Measurements from ENCODE around the gene CSE1L. TPM values are rescaled to one million over a fixed set of nuclear protein-coding genes. Genes with fewer than 3 reads are reported as not detected.
A peak's percentile ranks its signal among the peaks of the same experiment; 100 is the strongest.
"Not testable (repeated sequence)": the region's sequence is repeated elsewhere in the genome, so short reads cannot be mapped to it uniquely, and the experiment has no call there.

The CSE1L gene
- total RNA-seq, 2 donors from 2014 or later: 26.8 to 33.0 TPM

DNA sequence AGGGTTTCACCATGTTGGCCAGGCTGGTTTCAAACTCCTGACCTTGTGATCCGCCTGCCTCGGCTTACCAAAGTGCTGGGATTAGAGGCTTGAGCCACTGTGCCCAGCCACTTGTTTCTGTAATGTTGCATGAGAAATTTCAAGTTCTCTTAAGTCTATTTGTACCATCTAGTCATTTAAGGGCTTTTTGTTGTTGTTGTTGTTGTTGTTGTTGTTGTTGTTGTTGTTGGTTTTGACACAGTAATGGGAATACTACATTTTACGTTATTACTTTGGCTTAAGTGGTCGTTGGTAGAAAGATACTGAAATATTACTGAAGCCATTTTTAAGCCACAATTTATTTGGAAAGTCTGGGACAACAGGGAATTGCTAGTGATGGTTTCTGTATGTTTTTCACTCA is 52.0 kb downstream of the CSE1L start:
- DNase-seq (no peak), ATAC-seq (no peak)
- Mint-ChIP-seq H3K36me3 (ENCODE audit: low read depth) (peaks cover 10% of the 10 kb centered on the region), H3K4me1 (peaks cover 15% of the 10 kb centered on the region), H3K27ac (no peak overlapping the region), H3K27me3 (no peaks in the 10 kb centered on the region), H3K4me3 (no peak overlapping the region)
- no peaks in the 10 kb centered on the region for H3K9me3 ChIP-seq (ENCODE audit: control insufficient read depth, low read length, poor library complexity, severe bottlenecking)

DNA sequence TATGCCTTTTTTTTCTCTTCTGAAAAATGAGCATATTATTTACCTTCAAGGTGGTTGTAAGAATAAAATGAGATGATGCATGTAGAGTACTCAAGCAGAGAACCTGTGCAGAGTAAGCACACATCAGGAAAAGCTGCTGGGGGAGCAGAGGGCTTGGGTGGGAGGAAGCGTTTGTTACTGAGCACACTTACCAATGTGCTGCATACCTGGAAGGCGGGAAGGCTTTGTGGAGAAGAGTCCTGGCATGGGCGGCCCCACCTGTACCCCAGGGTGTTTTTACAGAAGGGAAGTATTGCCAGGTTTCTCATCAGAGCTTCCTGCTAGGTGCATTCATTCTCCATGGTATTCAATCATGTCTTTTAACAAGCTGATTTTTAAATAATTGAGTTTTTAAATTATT is 52.9 kb downstream of the CSE1L start:
- peaks cover 10% of the 10 kb centered on the region for H3K36me3 Mint-ChIP-seq (ENCODE audit: low read depth)
- peak overlapping the region; percentile 19 for H3K27ac Mint-ChIP-seq
- DNase-seq (no peak), ATAC-seq (no peak)
- no peak overlapping the region for H3K4me3 Mint-ChIP-seq
- H3K9me3 ChIP-seq (ENCODE audit: control insufficient read depth, low read length, poor library complexity, severe bottlenecking): no peaks in the 10 kb centered on the region
- peaks cover 17% of the 10 kb centered on the region for H3K4me1 Mint-ChIP-seq
- no peaks in the 10 kb centered on the region for H3K27me3 Mint-ChIP-seq

DNA sequence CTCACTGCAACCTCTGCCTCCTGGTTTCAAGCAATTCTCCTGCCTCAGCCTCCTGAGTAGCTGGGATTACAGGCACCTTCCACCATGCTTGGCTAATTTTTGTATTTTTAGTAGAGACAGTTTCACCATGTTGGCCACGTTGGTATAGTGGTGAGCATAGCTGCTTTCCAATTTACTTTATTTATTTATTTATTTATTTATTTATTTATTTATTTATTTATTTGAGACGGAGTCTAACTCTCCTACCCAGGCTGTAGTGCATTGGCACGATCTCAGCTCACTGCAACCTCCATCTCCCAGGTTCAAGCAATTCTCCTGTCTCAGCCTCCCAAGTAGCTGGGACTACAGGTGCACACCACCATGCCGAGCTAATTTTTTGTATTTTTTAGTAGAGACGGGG is 54.2 kb downstream of the CSE1L start:
- DNase-seq; H3K9me3 ChIP-seq (ENCODE audit: control insufficient read depth, low read length, poor library complexity, severe bottlenecking); H3K27me3 Mint-ChIP-seq; H3K36me3 Mint-ChIP-seq (ENCODE audit: low read depth); ATAC-seq: not testable (repeated sequence)
- H3K27ac Mint-ChIP-seq: peak overlapping the region; percentile 89
- H3K4me1 Mint-ChIP-seq: peaks cover 14% of the 10 kb centered on the region
- H3K4me3 Mint-ChIP-seq: peak overlapping the region; percentile 47

DNA sequence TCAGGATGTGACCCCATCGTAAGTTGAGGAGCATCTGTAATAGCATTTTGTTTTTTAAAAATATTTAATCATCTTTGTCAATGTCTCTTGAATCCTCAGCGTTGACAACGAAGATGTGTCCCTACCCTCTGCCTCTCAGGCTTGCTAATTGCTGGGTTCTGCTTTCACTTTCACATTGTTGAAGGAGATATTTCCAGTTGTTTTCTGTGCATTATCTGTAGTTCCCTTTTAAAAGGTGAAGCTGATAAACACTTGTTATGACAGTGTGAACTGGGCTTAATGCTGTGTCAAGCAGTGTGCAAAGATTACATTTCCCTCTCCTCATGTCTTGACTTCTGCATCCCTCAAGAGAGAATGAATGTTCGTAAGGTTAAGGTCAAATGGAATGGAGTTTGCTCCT is 54.9 kb downstream of the CSE1L start:
- no peaks in the 10 kb centered on the region for H3K9me3 ChIP-seq (ENCODE audit: control insufficient read depth, low read length, poor library complexity, severe bottlenecking)
- Mint-ChIP-seq H3K27ac (peak overlapping the region; percentile 89), H3K36me3 (ENCODE audit: low read depth) (peaks cover 5% of the 10 kb centered on the region), H3K4me1 (peaks cover 14% of the 10 kb centered on the region), H3K27me3 (no peaks in the 10 kb centered on the region), H3K4me3 (peak overlapping the region; percentile 19)
- DNase-seq (no peak), ATAC-seq (peak; percentile 33)

DNA sequence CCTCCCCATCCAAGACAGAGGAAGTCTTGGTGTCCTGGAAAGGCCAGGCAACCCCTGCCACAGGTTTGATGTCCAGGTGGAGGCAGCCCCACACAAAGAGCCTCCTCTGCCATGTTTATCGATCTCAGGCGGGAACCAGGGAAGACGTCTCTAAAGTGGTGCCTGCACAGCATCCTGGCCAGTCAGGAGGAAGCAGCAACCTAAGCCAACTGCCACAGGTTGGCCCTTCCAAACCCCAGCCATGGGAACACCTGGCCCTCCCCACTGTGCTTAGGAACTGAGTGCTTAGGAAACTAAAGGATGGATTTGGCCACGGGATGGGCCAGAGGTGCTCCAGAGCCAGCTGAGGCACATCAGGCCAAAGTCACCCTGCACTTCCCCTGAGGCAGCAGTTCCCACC is 56.9 kb downstream of the CSE1L start:
- peaks cover 14% of the 10 kb centered on the region for H3K4me1 Mint-ChIP-seq
- ATAC-seq (no peak), DNase-seq (no peak)
- H3K27ac Mint-ChIP-seq: peak overlapping the region; percentile 74
- no peaks in the 10 kb centered on the region for H3K9me3 ChIP-seq (ENCODE audit: control insufficient read depth, low read length, poor library complexity, severe bottlenecking)
- no peaks in the 10 kb centered on the region for H3K27me3 Mint-ChIP-seq
- H3K4me3 Mint-ChIP-seq: no peak overlapping the region
- peaks cover 2% of the 10 kb centered on the region for H3K36me3 Mint-ChIP-seq (ENCODE audit: low read depth)

DNA sequence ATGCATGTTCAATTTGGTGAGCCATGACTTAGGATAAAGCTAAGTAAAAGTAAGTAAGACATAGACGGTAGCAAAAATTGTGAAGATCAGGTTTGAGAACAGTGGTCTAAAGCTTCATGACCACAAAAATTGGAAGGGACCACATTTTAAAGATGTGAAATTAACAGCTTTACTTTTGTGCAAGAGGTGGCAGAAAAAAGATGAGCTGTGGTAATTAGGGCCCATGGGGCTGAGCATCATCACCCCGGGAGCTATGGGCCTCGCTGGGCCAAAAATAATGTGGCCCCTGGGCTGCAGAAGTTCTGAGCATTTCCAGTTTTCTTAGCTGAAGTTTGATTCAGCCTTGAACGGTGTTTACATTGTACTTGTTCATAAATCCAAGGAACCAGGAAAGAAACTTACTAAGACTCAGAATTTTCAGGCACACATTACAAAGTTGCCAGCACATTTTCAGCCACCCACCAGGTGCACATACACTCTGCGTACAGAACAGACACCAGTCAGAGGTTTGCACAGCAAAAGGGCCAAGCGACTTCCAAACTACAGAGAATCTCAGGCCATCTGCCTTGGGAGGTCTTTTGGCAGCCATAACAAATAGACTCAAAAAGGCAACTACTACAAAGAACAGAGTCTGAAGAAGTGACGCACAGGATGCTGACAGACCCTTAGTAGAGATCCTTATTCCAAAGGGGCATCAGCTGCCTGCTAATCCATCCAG is 57.7 kb downstream of the CSE1L start:
- no peaks in the 10 kb centered on the region for H3K9me3 ChIP-seq (ENCODE audit: control insufficient read depth, low read length, poor library complexity, severe bottlenecking)
- Mint-ChIP-seq H3K4me1 (peaks cover 14% of the 10 kb centered on the region), H3K36me3 (ENCODE audit: low read depth) (peaks cover 1% of the 10 kb centered on the region), H3K27ac (peak overlapping the region; percentile 27), H3K4me3 (no peak overlapping the region), H3K27me3 (no peaks in the 10 kb centered on the region)
- ATAC-seq (no peak), DNase-seq (no peak)

DNA sequence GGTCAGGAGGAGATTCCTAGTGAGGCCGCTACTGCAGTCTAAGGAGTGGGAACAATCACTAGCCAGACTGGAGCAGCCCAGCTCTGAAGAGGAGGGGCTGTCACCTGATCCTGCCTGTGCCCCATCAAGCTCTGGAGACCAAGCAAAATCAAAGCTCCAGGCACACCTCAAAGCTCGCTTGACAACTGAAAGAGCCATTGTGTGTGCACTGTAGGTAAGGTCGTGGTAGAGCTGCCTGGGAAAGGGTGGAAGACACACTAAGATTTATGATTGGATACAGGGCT is 58.2 kb downstream of the CSE1L start:
- Mint-ChIP-seq H3K27me3 (no peaks in the 10 kb centered on the region), H3K36me3 (ENCODE audit: low read depth) (no peaks in the 10 kb centered on the region), H3K4me1 (peaks cover 14% of the 10 kb centered on the region), H3K4me3 (no peak overlapping the region), H3K27ac (peak overlapping the region; percentile 27)
- DNase-seq: no peak
- no peaks in the 10 kb centered on the region for H3K9me3 ChIP-seq (ENCODE audit: control insufficient read depth, low read length, poor library complexity, severe bottlenecking)
- no peak for ATAC-seq

DNA sequence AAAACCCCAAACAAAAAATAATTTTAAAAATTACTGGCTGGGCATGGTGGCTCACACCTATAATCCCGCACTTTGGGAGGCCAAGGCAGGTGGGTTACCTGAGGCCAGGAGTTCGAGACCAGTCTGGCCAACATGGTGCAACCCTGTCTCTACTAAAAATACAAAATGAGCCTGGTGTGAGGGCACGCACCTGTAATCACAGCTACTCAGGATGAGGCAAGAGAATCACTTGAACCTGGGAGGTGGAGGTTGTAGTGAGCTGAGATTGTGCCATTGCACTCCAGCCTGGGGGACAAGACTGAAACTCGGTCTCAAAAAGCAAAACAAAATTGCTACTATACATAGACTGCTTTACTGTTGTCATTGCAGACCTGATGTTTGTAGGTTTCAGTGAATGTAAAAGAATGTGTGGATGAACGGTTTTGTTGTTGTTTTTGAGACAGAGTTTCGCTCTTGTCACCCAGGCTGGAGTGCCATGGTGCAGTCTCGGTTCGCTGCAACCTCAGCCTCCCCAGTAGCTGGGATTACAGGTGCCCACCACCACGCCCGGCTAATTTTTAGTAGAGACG is 59.0 kb downstream of the CSE1L start:
- not testable (repeated sequence) for H3K27me3 Mint-ChIP-seq; H3K4me3 Mint-ChIP-seq; DNase-seq; H3K9me3 ChIP-seq (ENCODE audit: control insufficient read depth, low read length, poor library complexity, severe bottlenecking); ATAC-seq; H3K36me3 Mint-ChIP-seq (ENCODE audit: low read depth)
- Mint-ChIP-seq H3K27ac (peak overlapping the region; percentile 27), H3K4me1 (peaks cover 14% of the 10 kb centered on the region)

DNA sequence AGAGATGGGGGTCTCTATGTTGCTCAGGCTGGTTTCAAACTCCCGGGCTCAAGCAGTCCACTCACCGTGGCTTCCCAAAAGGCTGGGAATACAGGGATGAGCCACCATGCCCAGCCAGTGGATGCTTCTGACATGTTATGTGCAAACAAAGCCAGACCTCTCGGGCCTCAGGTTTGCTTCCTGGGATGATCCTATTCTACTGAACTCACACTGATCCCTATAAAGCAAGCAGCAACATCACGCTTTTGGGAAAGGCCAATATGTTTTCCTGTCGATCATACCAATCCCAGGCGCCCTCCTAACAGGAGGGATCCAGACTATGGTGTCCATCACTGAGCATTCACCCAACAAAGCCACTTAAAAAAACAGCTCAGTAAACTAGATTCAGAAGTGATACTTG is 60.2 kb downstream of the CSE1L start:
- Mint-ChIP-seq H3K36me3 (ENCODE audit: low read depth) (peaks cover 3% of the 10 kb centered on the region), H3K27ac (peak overlapping the region; percentile 56), H3K4me3 (no peak overlapping the region), H3K4me1 (peaks cover 7% of the 10 kb centered on the region), H3K27me3 (no peaks in the 10 kb centered on the region)
- H3K9me3 ChIP-seq (ENCODE audit: control insufficient read depth, low read length, poor library complexity, severe bottlenecking): no peaks in the 10 kb centered on the region
- no peak for DNase-seq
- no peak for ATAC-seq

DNA sequence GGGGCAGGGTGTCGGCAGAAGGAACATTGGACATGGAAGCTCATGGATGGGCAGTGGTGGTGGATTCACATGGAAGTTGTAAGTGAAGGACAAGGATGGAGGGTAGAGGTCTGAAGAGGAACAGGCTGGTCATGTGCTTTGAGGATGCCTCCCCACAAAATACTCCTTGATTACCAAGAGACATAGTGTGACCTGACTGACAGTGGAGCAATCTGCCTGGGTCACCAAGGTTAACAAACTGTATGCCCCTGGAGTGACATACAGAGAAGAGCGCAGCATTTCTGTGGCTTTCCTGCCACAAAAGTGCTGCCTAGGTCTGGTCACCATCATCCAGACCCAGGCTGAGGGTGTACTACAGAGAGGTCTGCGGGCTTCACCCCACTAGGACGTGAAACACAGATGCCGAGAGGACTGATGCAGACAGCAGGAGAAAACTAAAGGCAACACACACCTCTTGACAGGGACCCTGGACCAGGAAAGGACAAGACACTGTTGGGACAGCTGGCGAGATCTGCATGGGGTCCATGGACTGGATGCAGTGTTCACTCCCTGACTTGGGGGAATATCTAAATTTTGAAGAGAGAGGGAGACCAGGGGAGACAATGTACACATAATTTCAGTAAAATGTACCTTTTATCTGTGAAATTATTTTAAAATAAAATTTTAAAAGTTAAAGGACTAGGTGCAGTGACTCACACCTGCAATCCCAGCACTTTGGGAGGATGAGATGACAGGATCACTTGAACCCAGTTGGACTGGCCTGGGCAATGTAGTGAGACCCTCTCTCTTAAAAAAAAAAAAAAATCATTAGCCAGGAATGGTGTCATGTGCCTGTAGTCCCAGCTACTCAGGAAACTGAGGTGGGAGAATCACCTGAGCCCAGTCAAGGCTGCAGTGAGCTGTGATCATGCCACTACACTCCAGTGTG is 64.9 kb downstream of the CSE1L start:
- Mint-ChIP-seq H3K4me3 (no peak overlapping the region), H3K27ac (peak overlapping the region; percentile 74), H3K4me1 (peaks cover 3% of the 10 kb centered on the region), H3K36me3 (ENCODE audit: low read depth) (peaks cover 8% of the 10 kb centered on the region), H3K27me3 (no peaks in the 10 kb centered on the region)
- no peaks in the 10 kb centered on the region for H3K9me3 ChIP-seq (ENCODE audit: control insufficient read depth, low read length, poor library complexity, severe bottlenecking)
- no peak for DNase-seq
- ATAC-seq: no peak

DNA sequence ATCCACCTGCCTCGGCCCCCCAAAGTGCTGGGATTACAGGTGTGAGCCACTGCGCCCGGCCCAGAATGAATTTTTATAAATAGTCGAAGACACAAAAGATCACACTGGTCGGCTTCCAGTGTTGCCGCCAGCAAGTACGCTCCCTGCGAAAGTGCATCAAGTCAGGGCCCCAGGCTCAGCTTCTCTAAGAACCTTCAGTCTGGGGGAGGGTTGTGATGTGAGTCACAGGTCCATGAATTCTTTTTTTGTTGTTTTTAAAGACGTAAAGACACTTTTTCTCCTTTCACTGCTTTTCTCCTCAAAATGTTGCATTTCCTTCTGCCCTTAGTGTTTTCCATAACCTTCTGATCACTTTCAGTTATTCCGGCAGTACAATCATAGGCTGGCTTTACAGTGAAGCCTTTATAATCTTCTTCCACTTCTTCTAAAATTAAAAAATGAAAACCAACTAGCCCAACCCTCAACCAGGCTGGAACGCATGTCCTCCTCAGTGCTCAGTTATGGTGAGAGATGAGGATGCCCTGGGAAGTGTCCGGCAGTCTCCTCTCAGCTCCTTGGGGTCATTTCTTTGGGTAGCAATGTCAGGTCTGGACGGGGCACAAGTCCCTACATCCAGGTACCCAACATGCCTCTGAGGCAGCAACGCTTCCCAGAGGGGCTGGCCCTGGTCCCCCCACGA is 66.6 kb downstream of the CSE1L start:
- H3K27ac Mint-ChIP-seq: no peak overlapping the region
- ATAC-seq: no peak
- peaks cover 12% of the 10 kb centered on the region for H3K36me3 Mint-ChIP-seq (ENCODE audit: low read depth)
- no peaks in the 10 kb centered on the region for H3K27me3 Mint-ChIP-seq
- no peak overlapping the region for H3K4me3 Mint-ChIP-seq
- no peak for DNase-seq
- peaks cover 3% of the 10 kb centered on the region for H3K4me1 Mint-ChIP-seq
- H3K9me3 ChIP-seq (ENCODE audit: control insufficient read depth, low read length, poor library complexity, severe bottlenecking): no peaks in the 10 kb centered on the region

DNA sequence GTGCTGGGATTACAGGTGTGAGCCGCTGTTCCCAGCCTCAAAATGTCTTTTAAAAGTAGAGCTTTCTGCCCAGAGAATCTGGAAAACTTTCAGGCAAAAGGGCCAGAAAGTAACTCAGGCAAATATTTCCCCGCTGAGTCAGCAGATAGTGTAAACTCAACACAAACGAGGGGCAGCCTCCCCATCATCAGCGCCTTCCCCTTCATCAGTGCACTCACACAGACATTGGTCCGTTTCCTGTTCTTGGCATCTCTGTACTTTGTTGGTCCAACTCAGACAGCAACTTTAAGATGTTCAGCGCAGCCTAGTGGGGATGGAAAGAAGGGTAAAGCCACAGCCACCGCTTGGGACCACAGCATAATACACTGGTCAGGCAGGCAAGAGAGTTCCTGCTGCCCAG is 69.5 kb downstream of the CSE1L start:
- no peaks in the 10 kb centered on the region for H3K9me3 ChIP-seq (ENCODE audit: control insufficient read depth, low read length, poor library complexity, severe bottlenecking)
- Mint-ChIP-seq H3K27me3 (no peaks in the 10 kb centered on the region), H3K27ac (no peak overlapping the region), H3K4me3 (no peak overlapping the region), H3K4me1 (peaks cover 3% of the 10 kb centered on the region), H3K36me3 (ENCODE audit: low read depth) (peaks cover 18% of the 10 kb centered on the region)
- ATAC-seq (no peak), DNase-seq (no peak)

DNA sequence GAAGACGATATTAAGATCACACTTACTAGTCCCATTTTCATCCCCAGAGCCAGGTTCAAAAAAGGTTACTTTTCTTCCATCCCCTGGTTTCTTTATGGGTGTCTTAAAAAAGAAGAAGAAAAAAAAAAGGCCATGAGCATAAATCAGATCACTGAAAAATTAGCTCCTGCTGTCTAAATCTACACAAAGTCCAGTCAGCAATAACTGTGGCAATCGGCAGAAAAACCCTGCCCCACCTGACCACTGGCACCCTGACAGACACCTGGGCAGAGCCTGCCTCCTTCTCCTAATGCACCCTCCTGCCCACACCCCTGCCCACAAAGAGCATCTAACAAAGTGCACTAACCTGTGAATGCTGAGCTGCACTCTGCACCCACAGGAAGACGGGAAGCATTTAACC is 72.2 kb downstream of the CSE1L start:
- no peaks in the 10 kb centered on the region for H3K9me3 ChIP-seq (ENCODE audit: control insufficient read depth, low read length, poor library complexity, severe bottlenecking)
- H3K27ac Mint-ChIP-seq: peak overlapping the region; percentile 67
- no peak for DNase-seq
- no peak overlapping the region for H3K4me3 Mint-ChIP-seq
- H3K36me3 Mint-ChIP-seq (ENCODE audit: low read depth): peaks cover 13% of the 10 kb centered on the region
- H3K27me3 Mint-ChIP-seq: no peaks in the 10 kb centered on the region
- ATAC-seq: no peak
- peaks cover 3% of the 10 kb centered on the region for H3K4me1 Mint-ChIP-seq

Measured in T-helper 17 cell (primary cell).